GM12878 (cell line): ENCODE measurements around the gene FGF11. TPM values are rescaled to one million over a fixed set of nuclear protein-coding genes. Genes with fewer than 3 reads are reported as not detected.

Source experiments
- BHLHE40 ChIP-seq, 2 experiments: fragments of 450-650 bp in 1 of 2; IDR thresholded peaks; 2 replicates each; pipeline ENCODE4 v1.6.1; 2011 to 2017; ENCODE audit warnings: low read depth in 2 of 2, borderline replicate concordance in 1 of 2, improper control_type of control experiment in 1 of 2, low read length in 1 of 2, mild to moderate bottlenecking in 1 of 2
- CBX3 ChIP-seq: fragments of 200-600 bp; sonication (generic); IDR thresholded peaks from 2 replicates; pipeline ENCODE4 v1.6.1; 2016; ENCODE audit warnings: low read depth, borderline replicate concordance
- E2F8 ChIP-seq: fragments of 450-650 bp; IDR thresholded peaks from 2 replicates; pipeline ENCODE4 v1.6.1; 2018; ENCODE audit warnings: mild to moderate bottlenecking, low read depth, moderate library complexity; ENCODE audit not compliant: partially characterized antibody
- GATAD2B ChIP-seq: fragments of 450-650 bp; conservative IDR thresholded peaks from 2 replicates; pipeline ENCODE4 v1.6.1; 2017; ENCODE audit warnings: low read depth, mild to moderate bottlenecking, moderate library complexity
- IRF4 ChIP-seq: IDR thresholded peaks from 2 replicates; pipeline ENCODE4 v1.6.1; 2011; ENCODE audit warnings: low read depth, low read length
- NFXL1 ChIP-seq: fragments of 450-650 bp; IDR thresholded peaks from 2 replicates; pipeline ENCODE4 v1.6.1; 2017; ENCODE audit warnings: antibody characterized with exemption, mild to moderate bottlenecking, borderline replicate concordance
- NFYA ChIP-seq: IDR thresholded peaks from 2 replicates; pipeline ENCODE4 v1.6.1; 2011; ENCODE audit warnings: low read depth, mild to moderate bottlenecking, low read length, improper control_type of control experiment, borderline replicate concordance
- PAX8 ChIP-seq: fragments of 450-650 bp; IDR thresholded peaks from 2 replicates; pipeline ENCODE4 v1.6.1; 2017; ENCODE audit warnings: mild to moderate bottlenecking, moderate library complexity
- POLR2AphosphoS2 ChIP-seq: IDR thresholded peaks from 2 replicates; pipeline ENCODE4 v1.6.1; 2011; ENCODE audit warnings: low read depth, mild to moderate bottlenecking, low read length, improper control_type of control experiment, moderate library complexity
- RB1 ChIP-seq: fragments of 450-650 bp; formaldehyde crosslinking; IDR thresholded peaks from 2 replicates; pipeline ENCODE4 v1.6.1; 2017; ENCODE audit warnings: mild to moderate bottlenecking, borderline replicate concordance
- RELA ChIP-seq: fragments of 450-650 bp; IDR thresholded peaks from 2 replicates; pipeline ENCODE4 v1.8.0; 2014; ENCODE audit warnings: borderline replicate concordance; ENCODE audit not compliant: partially characterized antibody
- SIX5 ChIP-seq: IDR thresholded peaks from 2 replicates; pipeline ENCODE4 v1.6.1; 2011; ENCODE audit warnings: mild to moderate bottlenecking, low read depth, low read length, moderate library complexity; ENCODE audit not compliant: severe bottlenecking
- SREBF1 ChIP-seq: IDR thresholded peaks from 2 replicates; pipeline ENCODE4 v1.6.1; 2012; ENCODE audit warnings: mild to moderate bottlenecking, low read length
- SRF ChIP-seq, 2 experiments: IDR thresholded peaks; 2 replicates each; pipeline ENCODE4 v1.6.1; 2011; ENCODE audit warnings: low read depth in 2 of 2, low read length in 2 of 2, mild to moderate bottlenecking in 1 of 2, moderate library complexity in 1 of 2
- STAT3 ChIP-seq: IDR thresholded peaks from 2 replicates; pipeline ENCODE4 v1.6.1; 2011; ENCODE audit warnings: low read depth, low read length, improper control_type of control experiment
- SUZ12 ChIP-seq: fragments of 200-600 bp; sonication (generic); IDR thresholded peaks from one replicate; pipeline ENCODE4 v1.6.1; 2018; ENCODE audit warnings: antibody characterized with exemption, mild to moderate bottlenecking; ENCODE audit not compliant: unreplicated experiment
- polyA plus RNA-seq, 11 experiments: library from polyadenylated mRNA; depleted of rRNA in 4 of 11; unstranded in 6 of 11; stranded (reverse) in 5 of 11; fragments of >200 nt; fragmentation: Nextera tagmentation in 4 of 11; fragmentation: Illumina TruSeq in 1 of 11; extraction: Ambion mirVana in 4 of 11; extraction: Trizol in 1 of 11; gene quantifications; 1 replicate in 1 of 11; 2 replicates in 10 of 11; pipeline versions ENCODE4 v1.2.1 to v1.2.3, GENCODE V29; 2011 to 2016; ENCODE audit warnings: inconsistent platforms in 2 of 11, missing spikeins in 2 of 11, low read depth in 1 of 11
- total RNA-seq, 4 experiments: library from RNA; depleted of rRNA in 3 of 4; stranded (reverse); fragments of >200 nt in 3 of 4; fragmentation: Illumina TruSeq in 1 of 4; extraction: Trizol in 1 of 4; gene quantifications; 2 replicates each; pipeline versions ENCODE4 v1.2.1 to v1.2.3, GENCODE V29; 2013 to 2021
- TF ChIP-seq, protein P1 (sequence below): fragments of 450-650 bp; formaldehyde crosslinking; IDR thresholded peaks from 2 replicates; pipeline ENCODE4 v1.5.0; 2022; ENCODE audit warnings: mild to moderate bottlenecking, missing genetic modification characterization
- TF ChIP-seq, protein P2 (sequence below): IDR thresholded peaks from 2 replicates; pipeline ENCODE4 v1.6.1; 2011; ENCODE audit warnings: borderline replicate concordance, low read depth, mild to moderate bottlenecking, moderate library complexity, mixed read lengths, low read length; ENCODE audit not compliant: insufficient read depth; ENCODE audit errors: extremely low read length
- TF ChIP-seq, protein P3 (sequence below): fragments of 150-350 bp; IDR thresholded peaks from 2 replicates; pipeline ENCODE4 v1.6.1; 2016; ENCODE audit warnings: low read depth, low read length

The FGF11 gene
- total and polyA plus RNA-seq, 10 of the 15 experiments (the other 5 are each of a cell fraction or from before 2014, with no cell fraction given): 0.69 to 21.1 (median 2.6) TPM

GRCh38 chr17:7403977-7404736, 35.2 kb upstream of the FGF11 start, which contains the start of gene TMEM256 (continued):
- TF ChIP-seq BHLHE40 (IDR thresholded peaks at IDR 0.05; ENCODE audit: borderline replicate concordance in 1 of 2, low read depth in 2 of 2, low read length in 1 of 2) (0 out of 4 replicates have a peak, but pooled peaks of 1 of the 2 experiments have one; percentile 8), IRF4 (no peak), RB1 (no peak), PAX8 (no peak), POLR2AphosphoS2 (peak; percentile 75), RELA (no peak), SUZ12 (no peak), SIX5 (peak; percentile 18), NFXL1 (no peak), GATAD2B (no peak), STAT3 (no peak), SRF (IDR thresholded peaks at IDR 0.05; ENCODE audit: low read depth in 2 of 2, low read length in 2 of 2) (no peak), CBX3 (no peak), SREBF1 (no peak), E2F8 (no peak), NFYA (peak; percentile 63)
- TF ChIP-seq, protein P1, sequence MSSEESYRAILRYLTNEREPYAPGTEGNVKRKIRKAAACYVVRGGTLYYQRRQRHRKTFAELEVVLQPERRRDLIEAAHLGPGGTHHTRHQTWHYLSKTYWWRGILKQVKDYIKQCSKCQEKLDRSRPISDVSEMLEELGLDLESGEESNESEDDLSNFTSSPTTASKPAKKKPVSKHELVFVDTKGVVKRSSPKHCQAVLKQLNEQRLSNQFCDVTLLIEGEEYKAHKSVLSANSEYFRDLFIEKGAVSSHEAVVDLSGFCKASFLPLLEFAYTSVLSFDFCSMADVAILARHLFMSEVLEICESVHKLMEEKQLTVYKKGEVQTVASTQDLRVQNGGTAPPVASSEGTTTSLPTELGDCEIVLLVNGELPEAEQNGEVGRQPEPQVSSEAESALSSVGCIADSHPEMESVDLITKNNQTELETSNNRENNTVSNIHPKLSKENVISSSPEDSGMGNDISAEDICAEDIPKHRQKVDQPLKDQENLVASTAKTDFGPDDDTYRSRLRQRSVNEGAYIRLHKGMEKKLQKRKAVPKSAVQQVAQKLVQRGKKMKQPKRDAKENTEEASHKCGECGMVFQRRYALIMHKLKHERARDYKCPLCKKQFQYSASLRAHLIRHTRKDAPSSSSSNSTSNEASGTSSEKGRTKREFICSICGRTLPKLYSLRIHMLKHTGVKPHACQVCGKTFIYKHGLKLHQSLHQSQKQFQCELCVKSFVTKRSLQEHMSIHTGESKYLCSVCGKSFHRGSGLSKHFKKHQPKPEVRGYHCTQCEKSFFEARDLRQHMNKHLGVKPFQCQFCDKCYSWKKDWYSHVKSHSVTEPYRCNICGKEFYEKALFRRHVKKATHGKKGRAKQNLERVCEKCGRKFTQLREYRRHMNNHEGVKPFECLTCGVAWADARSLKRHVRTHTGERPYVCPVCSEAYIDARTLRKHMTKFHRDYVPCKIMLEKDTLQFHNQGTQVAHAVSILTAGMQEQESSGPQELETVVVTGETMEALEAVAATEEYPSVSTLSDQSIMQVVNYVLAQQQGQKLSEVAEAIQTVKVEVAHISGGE (CRISPR knock-in tag): no peak
- TF ChIP-seq, protein P2, sequence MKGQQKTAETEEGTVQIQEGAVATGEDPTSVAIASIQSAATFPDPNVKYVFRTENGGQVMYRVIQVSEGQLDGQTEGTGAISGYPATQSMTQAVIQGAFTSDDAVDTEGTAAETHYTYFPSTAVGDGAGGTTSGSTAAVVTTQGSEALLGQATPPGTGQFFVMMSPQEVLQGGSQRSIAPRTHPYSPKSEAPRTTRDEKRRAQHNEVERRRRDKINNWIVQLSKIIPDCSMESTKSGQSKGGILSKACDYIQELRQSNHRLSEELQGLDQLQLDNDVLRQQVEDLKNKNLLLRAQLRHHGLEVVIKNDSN: no peak
- TF ChIP-seq, protein P3, sequence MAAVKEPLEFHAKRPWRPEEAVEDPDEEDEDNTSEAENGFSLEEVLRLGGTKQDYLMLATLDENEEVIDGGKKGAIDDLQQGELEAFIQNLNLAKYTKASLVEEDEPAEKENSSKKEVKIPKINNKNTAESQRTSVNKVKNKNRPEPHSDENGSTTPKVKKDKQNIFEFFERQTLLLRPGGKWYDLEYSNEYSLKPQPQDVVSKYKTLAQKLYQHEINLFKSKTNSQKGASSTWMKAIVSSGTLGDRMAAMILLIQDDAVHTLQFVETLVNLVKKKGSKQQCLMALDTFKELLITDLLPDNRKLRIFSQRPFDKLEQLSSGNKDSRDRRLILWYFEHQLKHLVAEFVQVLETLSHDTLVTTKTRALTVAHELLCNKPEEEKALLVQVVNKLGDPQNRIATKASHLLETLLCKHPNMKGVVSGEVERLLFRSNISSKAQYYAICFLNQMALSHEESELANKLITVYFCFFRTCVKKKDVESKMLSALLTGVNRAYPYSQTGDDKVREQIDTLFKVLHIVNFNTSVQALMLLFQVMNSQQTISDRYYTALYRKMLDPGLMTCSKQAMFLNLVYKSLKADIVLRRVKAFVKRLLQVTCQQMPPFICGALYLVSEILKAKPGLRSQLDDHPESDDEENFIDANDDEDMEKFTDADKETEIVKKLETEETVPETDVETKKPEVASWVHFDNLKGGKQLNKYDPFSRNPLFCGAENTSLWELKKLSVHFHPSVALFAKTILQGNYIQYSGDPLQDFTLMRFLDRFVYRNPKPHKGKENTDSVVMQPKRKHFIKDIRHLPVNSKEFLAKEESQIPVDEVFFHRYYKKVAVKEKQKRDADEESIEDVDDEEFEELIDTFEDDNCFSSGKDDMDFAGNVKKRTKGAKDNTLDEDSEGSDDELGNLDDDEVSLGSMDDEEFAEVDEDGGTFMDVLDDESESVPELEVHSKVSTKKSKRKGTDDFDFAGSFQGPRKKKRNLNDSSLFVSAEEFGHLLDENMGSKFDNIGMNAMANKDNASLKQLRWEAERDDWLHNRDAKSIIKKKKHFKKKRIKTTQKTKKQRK: no peak
